ENCODE data around the gene OR8G5. TPM values are rescaled to one million over a fixed set of nuclear protein-coding genes. Genes with fewer than 3 reads are reported as not detected.

OR8G5 gene, protein sequence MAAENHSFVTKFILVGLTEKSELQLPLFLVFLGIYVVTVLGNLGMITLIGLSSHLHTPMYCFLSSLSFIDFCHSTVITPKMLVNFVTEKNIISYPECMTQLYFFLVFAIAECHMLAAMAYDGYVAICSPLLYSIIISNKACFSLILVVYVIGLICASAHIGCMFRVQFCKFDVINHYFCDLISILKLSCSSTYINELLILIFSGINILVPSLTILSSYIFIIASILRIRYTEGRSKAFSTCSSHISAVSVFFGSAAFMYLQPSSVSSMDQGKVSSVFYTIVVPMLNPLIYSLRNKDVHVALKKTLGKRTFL
- total RNA-seq: not detected in 2 replicates

DNA sequence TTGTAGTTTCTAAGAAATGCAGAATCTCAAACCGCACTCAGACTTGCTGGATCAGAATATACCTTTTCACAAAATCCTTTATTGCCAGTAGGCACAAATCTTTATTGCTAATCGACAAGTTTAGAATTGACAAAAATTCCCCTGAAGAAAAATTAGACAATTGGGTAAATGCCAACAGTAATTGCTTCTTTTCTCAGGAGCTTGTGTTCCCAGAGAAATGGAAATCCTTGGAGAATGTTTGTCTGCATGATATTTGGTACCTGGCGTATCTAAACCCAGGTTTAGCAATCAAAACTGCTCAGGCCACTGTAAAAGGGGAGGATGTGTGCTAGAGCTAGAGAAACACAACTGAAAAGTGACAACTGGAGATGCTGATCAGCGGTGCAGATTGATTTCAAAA is at the start of gene OR8G5:
OR8G5 (plus strand) TSS at position 301 of the 400 bp plus-strand sequence. CDS start 8,556 bp downstream, outside the sequence.

DNA sequence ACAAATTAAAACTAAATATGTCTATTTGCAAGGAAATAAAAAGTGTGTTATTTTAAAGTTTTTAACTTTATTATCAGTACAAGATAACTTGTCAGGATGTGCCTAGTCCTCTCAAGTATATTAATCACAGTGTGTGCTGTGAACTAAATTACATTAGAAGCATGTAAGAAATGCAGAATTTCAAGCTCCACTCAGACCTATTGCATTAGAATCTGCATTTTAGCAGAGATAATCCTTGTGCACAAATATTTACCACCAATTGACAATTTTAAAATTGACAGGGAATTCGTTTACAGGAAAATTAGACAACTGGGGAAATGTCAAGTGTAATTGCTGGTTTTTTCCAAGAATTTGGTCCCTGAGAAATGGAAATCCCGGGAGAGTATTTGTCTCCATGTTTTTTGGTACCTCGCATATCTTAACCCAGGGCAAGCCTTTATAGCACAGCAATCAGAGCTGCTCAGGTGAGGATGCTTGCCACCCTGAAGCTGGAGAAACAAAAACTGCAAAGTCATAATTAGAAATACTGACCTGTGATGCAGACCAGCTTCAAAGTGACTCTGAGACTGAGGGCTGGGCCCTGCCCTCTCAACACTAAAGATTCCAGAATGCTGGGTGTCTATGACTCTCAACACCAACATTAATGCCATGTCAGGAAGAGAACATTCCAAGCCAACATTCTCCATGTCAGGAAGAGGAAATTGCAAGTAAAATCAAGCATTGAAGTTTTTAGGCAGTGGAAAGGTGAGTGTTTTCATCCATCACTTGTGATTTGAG is 15.4 kb upstream of the OR8G5 start, which contains the start of gene OR8G1:
OR8G1 (plus strand) TSS at position 475 of the 777 bp plus-strand sequence. CDS start 8,581 bp downstream, outside the sequence.

DNA sequence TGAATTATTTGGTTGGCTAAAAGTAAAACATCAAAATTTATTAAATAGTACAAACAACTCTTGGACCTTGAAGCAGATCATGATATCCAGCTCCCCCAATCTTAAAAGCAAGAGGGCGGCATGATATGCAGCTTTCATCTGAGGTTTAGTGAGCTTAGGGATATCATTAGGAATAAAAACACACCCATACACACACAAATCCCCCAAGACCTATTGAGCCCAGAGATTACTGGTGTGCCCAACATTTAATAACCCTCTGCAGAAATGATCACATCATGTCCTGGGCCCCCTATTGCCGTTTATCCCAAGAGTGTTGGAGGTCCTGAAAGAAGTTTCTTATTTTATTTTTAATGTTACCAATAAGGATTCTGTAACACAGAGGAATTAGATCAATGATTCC is 57.7 kb downstream of the OR8G5 start, which contains the start of gene OR8D1:
OR8D1 (minus strand) TSS at position 101 of the 400 bp plus-strand sequence. CDS start 3,183 bp downstream, outside the sequence.

Other genes starting within 250 kb of the OR8G5 start
- not detected in 2 replicates for gene OR10G4, start 243.4 kb upstream of the OR8G5 start, total RNA-seq
- not detected in 2 replicates for gene OR10G9, start 233.4 kb upstream of the OR8G5 start, total RNA-seq
- not detected in 2 replicates for gene OR10G8, start 229.6 kb upstream of the OR8G5 start, total RNA-seq
- gene OR10G7, start 215.1 kb upstream of the OR8G5 start, total RNA-seq: not detected in 2 replicates
- 7.2 and 15.6 TPM in 2 replicates for gene VWA5A, start 140.9 kb upstream of the OR8G5 start, total RNA-seq
- not detected in 2 replicates for gene OR10D3, start 73.0 kb upstream of the OR8G5 start, total RNA-seq
- gene OR8G1, start 15.3 kb upstream of the OR8G5 start, total RNA-seq: not detected in 2 replicates
- not detected in 2 replicates for gene OR8D1, start 57.6 kb downstream of the OR8G5 start, total RNA-seq
- not detected in 2 replicates for gene OR8D2, start 63.8 kb downstream of the OR8G5 start, total RNA-seq
- not detected in 2 replicates for gene OR8B2, start 128.1 kb downstream of the OR8G5 start, total RNA-seq
- not detected in 2 replicates for gene OR8B3, start 142.6 kb downstream of the OR8G5 start, total RNA-seq
- not detected in 2 replicates for gene OR8B4, start 168.5 kb downstream of the OR8G5 start, total RNA-seq
- not detected in 2 replicates for gene OR8B8, start 189.3 kb downstream of the OR8G5 start, total RNA-seq

Measured in pericardium fibroblast (primary cell).